Retinal pigment epithelial cell (primary cell): ENCODE data around the gene C22orf31.

Experiments
- DNase-seq: peaks from one replicate; pipeline ENCODE4 v3.0.0-alpha.2; 2010; ENCODE audit warnings: low read depth
- H3K4me3 ChIP-seq: 2 replicates; pipeline ENCODE4 v1.5.1; 2011; ENCODE audit warnings: mild to moderate bottlenecking, low read length, control low read depth, moderate library complexity
- TF ChIP-seq, protein P1 (sequence below): conservative IDR thresholded peaks from 2 replicates; pipeline ENCODE4 v1.5.1; 2011; ENCODE audit warnings: low read depth, low read length, control low read depth, inconsistent platforms

The C22orf31 gene

DNA sequence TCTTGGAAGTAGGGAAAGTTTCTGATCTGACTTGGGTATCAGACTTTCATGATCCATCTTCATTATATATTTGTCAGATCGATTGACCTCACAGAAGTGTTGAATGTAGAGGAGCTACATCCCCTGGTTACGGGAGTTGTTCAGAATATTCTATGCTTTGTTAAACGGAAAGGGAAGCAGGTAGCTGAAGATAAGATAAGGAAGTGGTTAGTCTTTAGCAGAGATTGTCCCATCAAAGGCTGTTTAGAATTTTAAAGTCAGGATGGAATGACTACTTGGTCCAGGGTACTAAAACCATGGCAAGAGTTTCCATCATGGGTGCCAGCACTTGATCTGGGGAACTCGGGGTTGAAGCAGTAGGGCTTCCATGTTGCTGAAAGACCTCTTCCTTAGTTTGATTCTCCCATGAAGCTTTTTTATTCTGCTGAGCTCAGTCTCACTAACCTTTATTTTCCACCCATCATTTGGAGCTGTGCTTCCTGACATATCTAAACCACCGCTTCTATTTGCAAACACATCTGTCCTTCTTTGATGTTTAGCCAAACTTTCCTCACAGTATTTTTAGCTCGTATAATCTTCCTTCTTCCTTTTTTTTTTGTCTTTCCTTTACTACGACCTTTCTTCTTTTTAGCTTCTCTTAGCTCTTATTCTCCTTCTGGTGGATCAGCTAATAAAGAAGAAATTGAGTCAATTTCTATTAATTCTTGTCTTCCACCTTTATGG is 4.0 kb upstream of the C22orf31 start:
- TF ChIP-seq, protein P1, sequence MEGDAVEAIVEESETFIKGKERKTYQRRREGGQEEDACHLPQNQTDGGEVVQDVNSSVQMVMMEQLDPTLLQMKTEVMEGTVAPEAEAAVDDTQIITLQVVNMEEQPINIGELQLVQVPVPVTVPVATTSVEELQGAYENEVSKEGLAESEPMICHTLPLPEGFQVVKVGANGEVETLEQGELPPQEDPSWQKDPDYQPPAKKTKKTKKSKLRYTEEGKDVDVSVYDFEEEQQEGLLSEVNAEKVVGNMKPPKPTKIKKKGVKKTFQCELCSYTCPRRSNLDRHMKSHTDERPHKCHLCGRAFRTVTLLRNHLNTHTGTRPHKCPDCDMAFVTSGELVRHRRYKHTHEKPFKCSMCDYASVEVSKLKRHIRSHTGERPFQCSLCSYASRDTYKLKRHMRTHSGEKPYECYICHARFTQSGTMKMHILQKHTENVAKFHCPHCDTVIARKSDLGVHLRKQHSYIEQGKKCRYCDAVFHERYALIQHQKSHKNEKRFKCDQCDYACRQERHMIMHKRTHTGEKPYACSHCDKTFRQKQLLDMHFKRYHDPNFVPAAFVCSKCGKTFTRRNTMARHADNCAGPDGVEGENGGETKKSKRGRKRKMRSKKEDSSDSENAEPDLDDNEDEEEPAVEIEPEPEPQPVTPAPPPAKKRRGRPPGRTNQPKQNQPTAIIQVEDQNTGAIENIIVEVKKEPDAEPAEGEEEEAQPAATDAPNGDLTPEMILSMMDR: no peak
- no peak for DNase-seq
- no peak overlapping the region for H3K4me3 ChIP-seq

- no peak overlapping the region for H3K4me3 ChIP-seq
These were observed 723 bp upstream of the C22orf31 start for GRCh38 chr22:29062286-29062821.

GRCh38 chr22:29060931-29061330 is 700 bp downstream of the C22orf31 start:
- DNase-seq: no peak
- TF ChIP-seq, protein P1: no peak
- no peak overlapping the region for H3K4me3 ChIP-seq

More at GRCh38 chr22:29062286-29062821, 723 bp upstream of the C22orf31 start:
- TF ChIP-seq, protein P1: no peak
- DNase-seq: no peak

GRCh38 chr22:29060251-29060869 is 1.3 kb downstream of the C22orf31 start:
- TF ChIP-seq, protein P1: no peak
- DNase-seq: no peak
- no peak overlapping the region for H3K4me3 ChIP-seq

DNA sequence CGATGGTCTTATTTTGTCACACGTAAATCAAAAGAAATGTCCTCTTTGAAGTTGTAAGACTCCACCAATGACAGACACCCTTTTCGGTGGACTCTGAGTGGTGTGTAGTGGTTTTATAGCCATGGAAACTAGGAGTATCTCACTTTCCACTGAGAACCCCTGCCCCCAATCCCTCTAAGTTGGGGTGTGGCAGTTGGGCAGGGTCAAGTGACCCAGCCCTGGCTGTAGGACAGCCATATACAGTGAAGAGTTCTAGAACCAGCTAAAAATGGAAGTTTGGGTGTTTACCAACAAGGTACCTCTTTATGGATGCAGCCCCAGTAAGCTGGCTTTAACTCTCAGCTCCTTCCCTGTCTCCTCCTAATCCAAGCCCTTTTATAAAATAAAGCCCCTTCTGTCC is 5.2 kb downstream of the C22orf31 start:
- TF ChIP-seq, protein P1: no peak
- no peak overlapping the region for H3K4me3 ChIP-seq
- DNase-seq: no peak

DNA sequence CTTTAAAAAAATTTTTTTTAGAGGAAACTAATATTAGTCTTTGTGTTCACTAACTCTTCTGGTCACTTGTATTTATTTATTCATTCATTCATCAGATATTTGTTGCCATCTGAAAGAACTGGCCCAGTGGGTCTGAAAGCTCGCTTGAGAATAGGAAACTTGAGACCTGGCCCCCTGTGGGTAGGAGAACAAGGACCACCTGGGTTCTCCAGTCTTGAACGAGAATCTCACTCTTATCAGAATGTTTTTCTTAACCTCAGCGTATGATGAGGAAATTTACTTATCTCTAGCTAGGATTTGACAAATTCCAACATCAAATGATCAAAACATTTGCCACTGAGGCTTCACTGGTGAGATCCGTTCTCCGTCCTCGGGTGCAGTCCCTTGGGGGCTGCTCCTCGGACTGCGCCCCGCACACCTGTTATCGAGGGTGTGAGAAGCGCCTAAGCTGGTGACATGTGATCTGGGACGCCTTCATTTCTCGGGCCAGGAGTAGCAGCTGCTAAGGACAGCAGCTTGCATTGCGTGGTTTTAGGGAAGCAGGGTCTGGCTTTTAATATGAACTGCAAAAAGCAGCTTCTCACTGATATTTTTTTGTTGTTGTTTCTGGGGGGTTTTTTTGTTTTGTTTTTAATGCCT is 6.3 kb downstream of the C22orf31 start:
- TF ChIP-seq, protein P1: no peak
- H3K4me3 ChIP-seq: no peak overlapping the region
- DNase-seq: no peak
